ENCODE results near the gene GNA14. TPM values are rescaled to one million over a fixed set of nuclear protein-coding genes. Genes with fewer than 3 reads are reported as not detected.
A peak's percentile ranks its signal among the peaks of the same experiment; 100 is the strongest.
"Not testable (repeated sequence)": the region's sequence is repeated elsewhere in the genome, so short reads cannot be mapped to it uniquely, and the experiment has no call there.

The GNA14 gene
- total RNA-seq, 4 donors from 2014 or later = 13.9 to 26.3 (median 19.9) TPM

DNA sequence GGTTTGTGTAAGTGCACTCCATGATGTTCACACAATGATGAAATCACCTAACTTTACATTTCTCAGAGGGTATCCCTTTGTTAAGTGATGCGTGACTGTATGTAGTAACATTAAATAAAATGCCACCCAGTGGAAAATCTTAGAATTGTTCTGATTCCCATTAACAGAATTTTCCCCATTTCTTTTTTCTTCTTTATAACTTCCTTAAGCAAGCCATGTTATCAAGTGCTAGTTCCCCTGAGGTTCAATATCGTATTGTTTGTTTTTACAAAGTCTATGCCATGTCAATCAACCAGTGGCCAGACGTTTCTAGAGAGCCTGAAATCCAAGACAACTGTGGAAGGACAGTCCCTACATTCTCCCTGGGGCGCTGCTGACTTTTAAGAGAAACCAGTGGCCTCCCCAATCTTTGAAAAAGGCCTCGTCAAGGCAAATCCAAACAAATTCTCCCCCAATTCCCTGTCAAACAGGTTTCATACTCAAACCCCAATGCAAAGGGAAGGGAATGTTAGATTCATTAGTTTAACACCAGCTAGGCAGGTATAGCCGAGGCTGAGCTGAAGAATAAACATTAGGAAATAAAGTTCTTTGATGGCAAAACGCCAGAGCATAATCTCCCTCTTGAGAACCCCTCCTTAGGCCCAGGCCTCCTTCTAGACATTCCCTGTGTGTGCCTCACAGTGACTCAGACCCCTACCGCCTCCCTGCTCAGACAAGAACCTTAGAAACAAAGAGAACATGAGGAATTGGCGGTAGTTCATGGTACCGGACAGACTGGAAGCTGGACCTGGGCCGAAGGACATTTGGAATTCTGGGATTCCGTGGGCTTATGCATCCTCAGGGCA lies 198.7 kb downstream of the GNA14 start:
- no peak for TF ChIP-seq POLR2A (IDR thresholded peaks at IDR 0.05)
- TF ChIP-seq, protein P1, sequence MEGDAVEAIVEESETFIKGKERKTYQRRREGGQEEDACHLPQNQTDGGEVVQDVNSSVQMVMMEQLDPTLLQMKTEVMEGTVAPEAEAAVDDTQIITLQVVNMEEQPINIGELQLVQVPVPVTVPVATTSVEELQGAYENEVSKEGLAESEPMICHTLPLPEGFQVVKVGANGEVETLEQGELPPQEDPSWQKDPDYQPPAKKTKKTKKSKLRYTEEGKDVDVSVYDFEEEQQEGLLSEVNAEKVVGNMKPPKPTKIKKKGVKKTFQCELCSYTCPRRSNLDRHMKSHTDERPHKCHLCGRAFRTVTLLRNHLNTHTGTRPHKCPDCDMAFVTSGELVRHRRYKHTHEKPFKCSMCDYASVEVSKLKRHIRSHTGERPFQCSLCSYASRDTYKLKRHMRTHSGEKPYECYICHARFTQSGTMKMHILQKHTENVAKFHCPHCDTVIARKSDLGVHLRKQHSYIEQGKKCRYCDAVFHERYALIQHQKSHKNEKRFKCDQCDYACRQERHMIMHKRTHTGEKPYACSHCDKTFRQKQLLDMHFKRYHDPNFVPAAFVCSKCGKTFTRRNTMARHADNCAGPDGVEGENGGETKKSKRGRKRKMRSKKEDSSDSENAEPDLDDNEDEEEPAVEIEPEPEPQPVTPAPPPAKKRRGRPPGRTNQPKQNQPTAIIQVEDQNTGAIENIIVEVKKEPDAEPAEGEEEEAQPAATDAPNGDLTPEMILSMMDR (IDR thresholded peaks at IDR 0.05) = no peak
- intact Hi-C loops (cut with DNase I) = loop anchor here (10.0 kb wide), 1 partner anchor 205 kb away; no protein-coding TSS in a partner anchor
- peaks cover 0 to 8% of the 10 kb centered on the region in 2 donors for H3K4me1 ChIP-seq
- H3K36me3 ChIP-seq = no peaks in the 10 kb centered on the region
- no peak overlapping the region for H3K4me3 ChIP-seq (replicated peaks in 1 of 3)
- no peaks in the 10 kb centered on the region for H3K9me3 ChIP-seq
- H3K27me3 ChIP-seq = no peaks in the 10 kb centered on the region
- peak in 1 of 2 donors; percentile 18 for DNase-seq
- no peak overlapping the region for H3K27ac ChIP-seq
- 55 to 56% methylated on average over 12 of the region's 12 CpGs for WGBS, 2 donors

DNA sequence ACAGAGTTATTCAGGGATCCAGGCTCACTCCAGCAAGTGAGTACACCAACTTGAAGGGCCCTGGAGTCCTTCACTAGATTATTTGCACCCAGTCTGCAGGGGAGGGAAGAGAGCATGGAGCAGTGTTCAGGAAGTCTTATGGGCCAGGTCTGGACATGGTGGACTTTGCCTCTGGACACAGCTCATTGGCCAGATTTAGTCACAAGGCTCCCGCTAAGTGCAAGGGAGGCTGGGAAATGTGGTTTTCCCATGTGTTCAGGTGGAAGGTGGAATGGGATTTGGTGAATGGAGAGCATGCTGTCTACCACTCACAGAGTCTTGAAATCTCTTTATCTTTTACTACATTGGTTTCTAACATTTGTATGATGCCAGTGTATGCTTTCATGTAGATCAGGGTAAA lies 200.5 kb downstream of the GNA14 start:
- Histone ChIP-seq H3K27me3 (no peaks in the 10 kb centered on the region), H3K4me1 (peaks cover 0 to 8% of the 10 kb centered on the region in 2 donors), H3K36me3 (no peaks in the 10 kb centered on the region), H3K9me3 (no peaks in the 10 kb centered on the region), H3K27ac (no peak overlapping the region), H3K4me3 (replicated peaks in 1 of 3) (no peak overlapping the region)
- DNase-seq = no peak
- intact Hi-C loops (cut with DNase I) = no loop called here
- TF ChIP-seq, protein P1 (IDR thresholded peaks at IDR 0.05) = no peak
- no peak for TF ChIP-seq POLR2A (IDR thresholded peaks at IDR 0.05)
- WGBS, 2 donors = 100% methylated on average over 1 of the region's 1 CpG

DNA sequence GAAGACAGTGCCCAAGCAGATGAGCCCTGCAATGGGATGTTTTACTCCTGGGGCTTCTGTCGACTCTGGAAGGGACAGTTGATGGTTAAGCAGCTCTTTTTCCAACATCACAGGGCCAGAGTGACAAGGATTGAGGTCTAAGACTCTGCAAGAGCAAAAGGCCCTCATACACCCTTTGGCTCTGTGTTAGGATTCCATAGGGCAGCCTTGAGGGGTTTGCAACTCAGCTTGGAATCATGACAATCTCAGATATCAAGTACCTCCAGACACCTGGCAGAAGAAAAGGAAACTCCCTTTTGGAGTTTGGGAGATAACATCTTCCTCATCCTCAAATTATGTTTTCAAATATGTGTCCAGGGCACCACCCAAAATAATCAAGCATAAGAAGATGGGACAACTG lies 205.7 kb downstream of the GNA14 start:
- TF ChIP-seq POLR2A (IDR thresholded peaks at IDR 0.05) = no peak
- H3K27me3 ChIP-seq = no peaks in the 10 kb centered on the region
- no peaks in the 10 kb centered on the region for H3K9me3 ChIP-seq
- DNase-seq = no peak
- WGBS, 2 donors = 79 to 94% methylated on average over 1 of the region's 1 CpG
- H3K4me1 ChIP-seq = no peaks in the 10 kb centered on the region
- H3K27ac ChIP-seq = no peak overlapping the region
- intact Hi-C loops (cut with DNase I) = no loop called here
- no peak overlapping the region for H3K4me3 ChIP-seq (replicated peaks in 1 of 3)
- H3K36me3 ChIP-seq = no peaks in the 10 kb centered on the region

DNA sequence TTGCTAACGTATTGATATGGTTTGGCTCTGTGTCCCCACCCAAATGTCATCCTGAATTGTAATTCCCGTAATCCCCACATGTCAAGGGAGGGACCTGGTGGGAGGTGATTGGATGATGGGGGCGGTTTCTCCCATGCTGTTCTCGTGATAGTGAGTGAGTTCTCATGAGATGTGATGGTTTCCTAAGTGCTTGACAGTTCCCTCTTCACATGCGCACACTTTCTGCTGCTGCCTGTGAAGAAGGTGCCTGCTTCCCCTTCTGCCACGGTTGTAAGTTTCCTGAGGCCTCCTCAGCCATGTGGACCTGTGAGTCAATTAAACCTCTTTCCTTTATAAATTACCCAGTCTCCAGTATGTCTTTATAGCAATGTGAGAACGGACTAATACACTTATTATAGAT lies 207.0 kb downstream of the GNA14 start:
- intact Hi-C loops (cut with DNase I); H3K4me3 ChIP-seq (replicated peaks in 1 of 3); H3K4me1 ChIP-seq; DNase-seq; H3K27me3 ChIP-seq; H3K9me3 ChIP-seq; H3K36me3 ChIP-seq; H3K27ac ChIP-seq: not testable (repeated sequence)
- WGBS, 2 donors = 80 to 83% methylated on average over 7 of the region's 7 CpGs

DNA sequence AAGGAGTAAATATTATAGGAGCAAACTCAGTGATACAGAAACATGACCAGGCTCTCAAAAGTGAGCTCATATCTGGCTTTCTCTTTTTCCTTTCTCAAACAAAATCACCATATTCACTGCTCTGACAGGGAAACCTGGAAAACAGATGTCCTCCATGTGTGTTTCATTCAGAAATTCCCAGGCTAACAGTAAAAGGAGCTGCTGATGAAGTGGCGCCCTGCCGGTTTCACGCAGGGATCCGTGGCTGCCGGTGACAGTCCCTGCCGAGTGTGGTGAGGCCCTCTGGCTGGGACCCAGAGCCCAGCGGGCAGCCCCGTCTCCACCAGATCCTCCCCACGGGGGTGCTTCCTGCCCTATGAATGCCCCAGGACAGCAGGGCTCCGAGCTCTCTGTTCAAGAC lies 208.1 kb downstream of the GNA14 start:
- WGBS, 2 donors = 38 to 59% methylated on average over 6 to 10 of the region's 10 CpGs
- H3K4me1 ChIP-seq = no peaks in the 10 kb centered on the region
- no peak overlapping the region for H3K4me3 ChIP-seq (replicated peaks in 1 of 3)
- no peaks in the 10 kb centered on the region for H3K9me3 ChIP-seq
- H3K36me3 ChIP-seq = no peaks in the 10 kb centered on the region
- no peaks in the 10 kb centered on the region for H3K27me3 ChIP-seq
- intact Hi-C loops (cut with DNase I) = no loop called here
- TF ChIP-seq, protein P1 (IDR thresholded peaks at IDR 0.05) = no peak
- TF ChIP-seq POLR2A (IDR thresholded peaks at IDR 0.05) = no peak
- no peak for DNase-seq
- no peak overlapping the region for H3K27ac ChIP-seq

DNA sequence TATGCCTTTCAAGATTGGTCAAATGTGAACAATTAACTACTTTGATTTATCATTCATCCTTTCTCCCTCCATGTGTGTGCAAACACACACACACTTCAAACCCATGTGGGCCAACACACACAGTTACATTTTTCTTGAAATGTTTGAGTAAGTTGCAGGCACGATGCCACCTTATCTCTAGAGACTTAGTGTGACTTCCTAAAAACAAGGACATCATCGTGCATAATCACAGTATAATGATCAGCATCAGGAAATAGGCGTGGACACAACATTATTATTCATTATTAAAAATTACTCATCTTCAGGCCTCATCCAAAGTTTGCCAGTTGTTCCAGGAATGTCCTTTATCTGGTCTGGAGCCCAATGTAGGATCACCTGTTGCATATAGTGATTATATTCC lies 209.5 kb downstream of the GNA14 start:
- no peak for TF ChIP-seq POLR2A (IDR thresholded peaks at IDR 0.05)
- TF ChIP-seq, protein P1 (IDR thresholded peaks at IDR 0.05) = no peak
- Histone ChIP-seq H3K27me3 (no peaks in the 10 kb centered on the region), H3K4me1 (no peaks in the 10 kb centered on the region), H3K4me3 (replicated peaks in 1 of 3) (no peak overlapping the region), H3K9me3 (no peaks in the 10 kb centered on the region), H3K36me3 (no peaks in the 10 kb centered on the region), H3K27ac (no peak overlapping the region)
- no peak for DNase-seq
- intact Hi-C loops (cut with DNase I) = loop anchor here (10.0 kb wide), 2 partner anchors 316 to 596 kb away; partner anchors contain the start of gene GNAQ
- 75 to 81% methylated on average over 3 of the region's 3 CpGs for WGBS, 2 donors

Measured in thyroid gland (tissue), 4 donors.